KOPT-K1 (cell line): ENCODE results near the gene KICS2.

ENCODE experiments used
- H3K27ac ChIP-seq: fragments of 200-600 bp; sonication (generic); 2 replicates; pipeline ENCODE4 v1.5.1; 2016; ENCODE audit warnings: antibody characterized with exemption, mild to moderate bottlenecking, low read depth, low read length; ENCODE audit not compliant: poor library complexity, severe bottlenecking
- H3K36me3 ChIP-seq: fragments of 200-600 bp; sonication (generic); 2 replicates; pipeline ENCODE4 v1.5.1; 2017; ENCODE audit warnings: antibody characterized with exemption, mild to moderate bottlenecking, low read length, moderate library complexity; ENCODE audit not compliant: insufficient read depth
- H3K9me3 ChIP-seq: fragments of 200-600 bp; sonication (generic); 2 replicates; pipeline ENCODE4 v1.5.1; 2017; ENCODE audit warnings: antibody characterized with exemption, low read length, mild to moderate bottlenecking; ENCODE audit not compliant: insufficient read depth, poor library complexity, severe bottlenecking

The KICS2 gene

DNA sequence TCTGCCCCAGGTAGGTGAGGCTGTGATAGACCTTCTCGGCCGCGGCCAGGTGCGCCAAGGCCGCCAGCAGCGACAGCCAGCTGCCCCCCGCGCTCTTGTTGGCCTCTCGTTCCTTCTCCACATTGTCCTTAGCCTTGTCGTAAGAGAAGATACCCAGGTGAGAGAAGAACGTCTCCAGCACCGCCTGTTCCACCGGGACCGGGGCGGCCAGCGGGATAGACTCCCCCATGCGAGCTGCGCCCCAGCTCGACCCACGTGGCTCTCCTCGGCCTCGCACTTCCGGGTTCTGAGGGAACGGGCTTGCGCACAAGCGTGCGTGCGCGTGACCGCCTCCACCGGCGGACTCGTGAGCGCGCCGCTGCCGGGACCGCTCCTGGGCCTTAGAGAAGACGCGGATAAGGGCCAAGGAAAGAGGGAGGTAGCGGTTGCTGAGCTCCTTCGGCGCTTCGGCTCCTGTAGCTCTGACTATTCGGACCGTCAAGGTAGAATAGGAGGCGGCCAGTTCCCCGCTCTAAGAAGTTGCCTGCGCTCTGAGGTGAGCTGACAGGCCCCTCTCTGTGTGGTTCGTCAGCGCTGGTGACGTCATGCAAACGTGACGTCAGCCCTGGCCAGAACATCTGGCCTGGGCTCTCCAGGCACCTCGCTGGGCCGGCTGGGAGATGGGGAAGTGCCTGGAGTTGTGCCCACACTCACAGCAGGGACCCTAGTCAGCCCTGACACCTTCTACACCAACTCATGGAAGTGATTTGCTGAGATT, at the start of gene KICS2:
Gene KICS2 (minus strand): TSS at position 288 of the 757 bp plus-strand sequence. CDS start 59 bp downstream, at position 229.
- Histone ChIP-seq H3K27ac (peak within 1 kb of the TSS; percentile 54), H3K9me3 (no peaks in the 10 kb centered on the region), H3K36me3 (no peaks in the 10 kb centered on the region)

DNA sequence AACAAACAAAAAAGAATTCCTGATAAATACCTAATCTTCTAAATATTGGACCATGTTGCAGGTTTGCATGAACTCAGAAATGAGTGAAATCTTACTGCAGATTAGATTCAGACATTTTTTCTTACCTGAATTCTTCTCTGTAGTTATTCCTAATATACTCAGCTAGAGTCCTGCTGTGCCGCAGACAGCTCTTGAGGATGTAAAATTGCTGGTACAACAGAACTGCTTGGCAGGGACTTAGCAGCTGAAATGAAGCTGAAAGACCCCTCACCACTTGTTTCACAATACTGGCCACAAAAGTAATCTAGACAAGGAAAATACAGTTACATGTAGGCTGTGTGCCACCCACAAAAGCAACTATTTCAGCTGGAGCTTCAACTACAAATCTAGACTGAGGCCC, 48.3 kb upstream of the KICS2 start:
- Histone ChIP-seq H3K36me3 (no peaks in the 10 kb centered on the region), H3K27ac (no peak overlapping the region), H3K9me3 (no peaks in the 10 kb centered on the region)

- H3K27ac ChIP-seq: no peak overlapping the region
- no peaks in the 10 kb centered on the region for H3K9me3 ChIP-seq
- no peaks in the 10 kb centered on the region for H3K36me3 ChIP-seq
These were observed 47.1 kb upstream of the KICS2 start for GRCh38 chr12:64269161-64269560.

GRCh38 chr12:64268409-64268808, 46.3 kb upstream of the KICS2 start:
- Histone ChIP-seq H3K27ac (no peak overlapping the region), H3K9me3 (no peaks in the 10 kb centered on the region), H3K36me3 (no peaks in the 10 kb centered on the region)

GRCh38 chr12:64265839-64266238, 43.7 kb upstream of the KICS2 start:
- H3K27ac ChIP-seq: no peak overlapping the region
- H3K9me3 ChIP-seq: no peaks in the 10 kb centered on the region
- no peaks in the 10 kb centered on the region for H3K36me3 ChIP-seq

DNA sequence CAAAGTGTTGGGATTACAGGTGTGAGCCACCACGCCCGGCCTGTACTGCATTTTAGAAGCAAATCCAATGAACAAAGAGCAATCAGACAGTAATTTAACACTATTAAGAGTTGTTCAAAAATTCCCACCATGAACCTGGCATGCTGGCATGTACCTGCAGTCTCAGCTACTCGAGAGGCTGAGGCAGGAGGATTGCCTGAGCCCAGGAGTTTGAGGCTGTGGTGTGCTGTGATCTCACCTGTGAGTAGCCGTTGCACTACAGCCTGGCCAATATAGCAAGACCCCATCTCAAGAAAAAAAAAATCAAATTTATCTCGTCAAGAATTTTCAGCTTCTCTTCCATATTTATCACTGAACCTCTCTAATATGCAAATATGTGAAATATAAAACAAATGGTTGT, 39.7 kb upstream of the KICS2 start:
- Histone ChIP-seq H3K27ac (no peak overlapping the region), H3K36me3 (no peaks in the 10 kb centered on the region), H3K9me3 (no peaks in the 10 kb centered on the region)

GRCh38 chr12:64258576-64258975, 36.5 kb upstream of the KICS2 start:
- H3K27ac ChIP-seq: no peak overlapping the region
- no peaks in the 10 kb centered on the region for H3K9me3 ChIP-seq
- H3K36me3 ChIP-seq: no peaks in the 10 kb centered on the region

DNA sequence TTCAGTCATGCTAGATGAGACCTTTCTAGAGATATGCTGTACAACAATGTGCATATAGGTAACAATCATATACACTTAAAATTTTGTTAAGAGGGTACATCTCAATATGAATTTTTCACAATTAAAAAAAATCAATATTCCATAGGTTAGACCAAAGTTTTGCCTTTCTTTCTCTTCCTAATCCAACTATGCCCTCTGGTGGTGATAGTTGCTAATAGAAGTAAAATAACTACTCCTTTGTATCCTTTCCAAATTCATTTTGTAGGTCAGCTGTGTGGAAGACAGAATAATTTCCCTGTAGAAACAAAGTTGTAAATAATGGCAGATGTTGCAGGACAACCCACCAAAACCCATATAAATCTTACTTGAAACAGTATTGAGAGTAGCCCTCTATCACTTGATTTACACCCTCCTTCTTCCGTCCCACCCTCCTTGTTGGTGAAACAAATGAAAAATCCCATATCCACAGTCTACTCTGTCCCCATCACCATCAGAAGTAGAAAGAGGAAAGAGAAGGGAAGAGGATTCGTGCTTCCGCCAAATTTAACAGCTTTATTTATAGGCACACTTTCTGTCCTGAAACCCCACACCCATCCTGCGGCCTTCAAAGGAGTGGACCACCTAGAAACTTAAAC, 34.2 kb upstream of the KICS2 start:
- Histone ChIP-seq H3K36me3 (no peaks in the 10 kb centered on the region), H3K9me3 (no peaks in the 10 kb centered on the region), H3K27ac (no peak overlapping the region)

- Histone ChIP-seq H3K9me3 (no peaks in the 10 kb centered on the region), H3K27ac (no peak overlapping the region), H3K36me3 (no peaks in the 10 kb centered on the region)
These were observed 33.2 kb upstream of the KICS2 start for GRCh38 chr12:64255249-64255648.

DNA sequence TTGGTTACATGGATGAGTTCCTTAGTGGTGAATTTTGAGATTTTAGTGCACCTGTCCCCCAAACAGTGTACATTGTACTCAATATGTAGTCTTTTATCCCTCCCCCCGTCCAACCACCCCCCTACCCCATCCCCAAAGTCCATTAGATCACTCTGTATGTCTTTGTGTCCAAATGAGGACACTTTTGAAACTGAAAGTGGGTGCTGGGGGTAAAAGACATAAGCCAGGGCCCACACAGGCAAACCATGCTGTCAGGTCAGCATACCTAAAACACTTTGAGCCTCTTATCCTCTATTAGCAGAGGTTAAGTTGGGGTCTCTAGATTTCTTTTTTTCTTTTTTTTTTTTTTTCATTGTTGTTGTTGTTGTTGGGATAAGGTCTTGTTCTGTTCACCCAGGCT, 31.3 kb upstream of the KICS2 start:
- H3K27ac ChIP-seq: no peak overlapping the region
- H3K9me3 ChIP-seq: no peaks in the 10 kb centered on the region

GRCh38 chr12:64252681-64253080, 30.6 kb upstream of the KICS2 start:
- Histone ChIP-seq H3K36me3 (no peaks in the 10 kb centered on the region), H3K27ac (no peak overlapping the region), H3K9me3 (no peaks in the 10 kb centered on the region)

More for the DNA sequence above, 31.3 kb upstream of the KICS2 start:
- no peaks in the 10 kb centered on the region for H3K36me3 ChIP-seq

DNA sequence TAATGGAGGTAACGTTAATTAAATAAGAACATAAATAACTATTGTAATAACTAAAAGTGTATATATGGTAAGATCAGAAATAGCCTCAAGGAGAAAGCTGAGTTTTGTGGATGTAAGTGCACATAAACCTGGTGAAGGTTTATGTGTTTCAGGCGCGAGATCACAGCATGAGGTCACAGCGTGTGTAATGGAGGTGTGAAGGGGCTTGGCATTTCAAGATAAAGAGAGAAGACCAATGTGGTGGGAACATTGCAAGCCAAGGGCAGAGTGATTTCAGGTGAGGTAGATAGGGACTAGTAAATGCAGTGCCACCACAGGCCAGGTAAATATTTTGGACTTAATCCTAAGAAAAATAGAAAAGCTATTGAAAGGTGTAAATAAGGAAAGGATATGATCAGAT, 21.7 kb upstream of the KICS2 start:
- no peak overlapping the region for H3K27ac ChIP-seq
- H3K36me3 ChIP-seq: no peaks in the 10 kb centered on the region
- no peaks in the 10 kb centered on the region for H3K9me3 ChIP-seq

DNA sequence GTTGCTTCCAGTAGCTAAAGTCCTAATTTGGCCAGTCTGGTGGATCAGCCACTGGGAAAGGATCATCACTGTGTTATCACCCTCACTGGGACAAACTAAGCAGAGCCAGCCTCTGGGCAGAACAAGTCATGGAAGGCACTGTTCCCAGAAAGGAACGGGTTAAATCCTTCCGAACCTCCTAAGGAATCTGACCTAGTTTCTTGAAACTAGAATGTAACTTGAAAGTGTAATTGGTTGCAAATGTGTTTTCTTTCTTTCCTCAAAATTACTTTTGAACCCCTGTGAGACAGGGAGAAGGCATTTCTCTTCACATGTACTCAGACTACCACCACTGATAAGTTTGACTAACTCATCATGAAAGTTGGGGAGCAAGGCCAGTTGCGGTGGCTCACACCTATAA, 18.7 kb upstream of the KICS2 start:
- Histone ChIP-seq H3K9me3 (no peaks in the 10 kb centered on the region), H3K36me3 (no peaks in the 10 kb centered on the region), H3K27ac (no peak overlapping the region)

GRCh38 chr12:64237382-64237781, 15.3 kb upstream of the KICS2 start:
- Histone ChIP-seq H3K27ac (no peak overlapping the region), H3K9me3 (no peaks in the 10 kb centered on the region), H3K36me3 (no peaks in the 10 kb centered on the region)

- no peak overlapping the region for H3K27ac ChIP-seq
- no peaks in the 10 kb centered on the region for H3K9me3 ChIP-seq
- H3K36me3 ChIP-seq: no peaks in the 10 kb centered on the region
These were observed 14.5 kb upstream of the KICS2 start for GRCh38 chr12:64236549-64236948.

DNA sequence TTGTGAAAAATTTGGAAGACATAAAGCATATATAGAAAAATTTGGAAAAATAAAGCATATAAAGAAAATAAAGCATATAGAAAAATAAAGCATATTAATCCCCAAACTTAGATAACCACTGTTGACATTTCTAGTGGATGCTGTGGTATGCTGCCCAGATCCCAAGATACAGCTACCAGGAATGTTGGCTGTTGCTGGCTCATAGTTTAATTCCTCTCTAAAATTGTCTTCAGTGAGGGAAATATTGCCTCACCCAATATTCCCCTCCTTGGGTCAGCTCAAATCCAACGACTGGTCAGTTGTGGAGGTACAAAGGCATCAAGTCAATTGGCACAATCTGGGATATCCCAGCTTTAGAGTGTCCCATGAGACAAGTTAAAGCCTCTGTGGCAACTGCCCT, 10.1 kb upstream of the KICS2 start:
- no peaks in the 10 kb centered on the region for H3K36me3 ChIP-seq
- no peak overlapping the region for H3K27ac ChIP-seq
- H3K9me3 ChIP-seq: no peaks in the 10 kb centered on the region
